HG03342 (cell line): Measurements from ENCODE around the gene HOXC10.

Experiments
- ATAC-seq: cut with Tn5 transposase; IDR thresholded peaks from one replicate; pipeline ENCODE4 v1.9.1; 2021; ENCODE audit warnings: mild to moderate bottlenecking, moderate library complexity; ENCODE audit not compliant: unreplicated experiment

The HOXC10 gene

GRCh38 chr12:53950789-53951576 lies 34.0 kb upstream of the HOXC10 start:
- ATAC-seq, result no peak

- no peak for ATAC-seq
Observed at GRCh38 chr12:53951577-53952334, 33.2 kb upstream of the HOXC10 start.

- no peak for ATAC-seq
Observed at GRCh38 chr12:53952335-53952694, 32.6 kb upstream of the HOXC10 start.

GRCh38 chr12:53952871-53953734 lies 31.8 kb upstream of the HOXC10 start:
- no peak for ATAC-seq

GRCh38 chr12:53953831-53954693 lies 30.9 kb upstream of the HOXC10 start:
- no peak for ATAC-seq

- ATAC-seq, result no peak
Observed at GRCh38 chr12:53954694-53955035, 30.3 kb upstream of the HOXC10 start, which contains the start of gene HOXC12. Gene HOXC12 (plus strand): TSS chr12:53954903. CDS start chr12:53954930, 27 bp downstream.

GRCh38 chr12:53955036-53955775 lies 29.7 kb upstream of the HOXC10 start:
- ATAC-seq, result no peak

GRCh38 chr12:53955776-53956250 lies 29.1 kb upstream of the HOXC10 start:
- no peak for ATAC-seq

- ATAC-seq, result no peak
Observed at GRCh38 chr12:53956251-53956887, 28.6 kb upstream of the HOXC10 start.

GRCh38 chr12:53956914-53957536 lies 27.9 kb upstream of the HOXC10 start:
- ATAC-seq, result no peak

GRCh38 chr12:53958128-53958527 lies 26.8 kb upstream of the HOXC10 start:
- ATAC-seq, result no peak

- no peak for ATAC-seq
Observed at GRCh38 chr12:53959314-53959713, 25.6 kb upstream of the HOXC10 start.

- no peak for ATAC-seq
Observed at GRCh38 chr12:53960187-53961024, 24.5 kb upstream of the HOXC10 start.

- ATAC-seq, result no peak
Observed at GRCh38 chr12:53961025-53961761, 23.8 kb upstream of the HOXC10 start.

- ATAC-seq, result no peak
Observed at GRCh38 chr12:53963005-53963404, 21.9 kb upstream of the HOXC10 start.

GRCh38 chr12:53963434-53964314 lies 21.3 kb upstream of the HOXC10 start:
- ATAC-seq, result no peak
